Measurements from ENCODE around the gene SNRPA1.

The SNRPA1 gene

DNA sequence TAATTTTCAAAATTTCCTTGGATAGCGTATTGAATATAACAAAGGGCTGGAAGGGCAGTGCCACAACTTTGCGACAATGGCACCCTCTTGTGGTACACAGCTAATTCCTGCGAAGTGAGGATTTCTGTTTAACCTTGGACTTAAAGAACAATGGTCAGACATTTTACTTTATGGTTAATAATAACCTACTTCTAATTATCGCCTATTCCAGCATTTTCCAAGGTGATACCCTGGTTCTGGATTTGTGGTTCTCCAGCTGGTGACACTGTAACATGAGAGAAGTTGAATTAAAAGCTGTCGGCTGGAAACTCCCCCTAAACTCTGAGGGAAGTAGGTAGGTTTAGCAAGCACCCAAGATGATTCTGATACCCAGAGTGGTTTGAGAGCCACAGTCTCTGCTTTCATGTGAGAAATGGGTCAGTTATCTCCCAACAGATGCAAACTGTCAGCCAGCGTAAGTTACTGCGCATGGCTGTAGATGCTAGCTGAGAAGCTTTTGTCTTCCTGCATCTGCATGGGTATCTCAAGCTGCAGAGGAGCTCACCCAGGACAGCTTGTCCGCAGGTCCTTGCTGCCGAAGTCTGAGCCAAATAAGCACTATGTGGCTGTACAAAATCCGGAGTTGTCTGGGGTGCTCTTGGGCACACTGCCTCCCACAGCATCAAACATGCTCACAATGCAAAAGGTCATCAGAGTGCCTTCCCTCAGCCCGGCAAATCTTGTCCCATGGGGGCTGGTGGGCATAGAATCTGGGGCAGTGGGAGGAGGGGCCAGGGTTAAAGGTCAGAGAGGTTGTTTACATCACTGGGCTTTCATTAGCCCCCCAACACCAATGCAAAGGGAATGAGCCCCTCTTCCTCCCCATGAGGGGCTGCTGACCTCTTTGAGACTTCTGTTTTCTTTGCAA, 36.6 kb downstream of the SNRPA1 start:
- peak; percentile 41 to 79 for DNase-seq (ENCODE audit: low read depth in 1 of 2, low spot score in 1 of 2)
- in situ Hi-C loops (cut with HindIII; ENCODE audit: low pct_unique_long_range_greater_than_20kb, low sequenced_read_pairs) = no loop called here
- no peak for TF ChIP-seq JUND (IDR thresholded peaks at IDR 0.05; ENCODE audit: low read depth)

DNA sequence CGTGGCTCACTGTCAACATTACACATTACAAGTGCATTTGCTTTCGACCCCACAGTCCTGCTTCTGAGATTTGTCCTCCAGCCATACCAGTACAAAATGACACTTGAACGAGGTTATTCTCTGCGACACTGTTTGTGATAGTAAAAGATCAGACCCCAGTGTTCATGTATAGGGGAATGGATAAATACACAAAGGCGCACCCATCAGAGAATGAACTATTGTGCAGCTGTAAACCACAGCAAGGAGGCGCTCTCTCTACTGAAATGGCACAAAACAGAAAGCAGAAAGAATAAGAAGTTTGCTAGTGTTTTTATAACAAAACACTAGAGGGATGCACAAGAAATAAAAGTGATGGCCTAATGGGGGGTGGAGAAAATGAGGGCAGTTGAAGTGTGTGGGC, 38.3 kb downstream of the SNRPA1 start:
- no peak for TF ChIP-seq JUND (IDR thresholded peaks at IDR 0.05; ENCODE audit: low read depth)
- in situ Hi-C loops (cut with HindIII; ENCODE audit: low pct_unique_long_range_greater_than_20kb, low sequenced_read_pairs) = no loop called here
- no peak for DNase-seq (ENCODE audit: low read depth in 1 of 2, low spot score in 1 of 2)

DNA sequence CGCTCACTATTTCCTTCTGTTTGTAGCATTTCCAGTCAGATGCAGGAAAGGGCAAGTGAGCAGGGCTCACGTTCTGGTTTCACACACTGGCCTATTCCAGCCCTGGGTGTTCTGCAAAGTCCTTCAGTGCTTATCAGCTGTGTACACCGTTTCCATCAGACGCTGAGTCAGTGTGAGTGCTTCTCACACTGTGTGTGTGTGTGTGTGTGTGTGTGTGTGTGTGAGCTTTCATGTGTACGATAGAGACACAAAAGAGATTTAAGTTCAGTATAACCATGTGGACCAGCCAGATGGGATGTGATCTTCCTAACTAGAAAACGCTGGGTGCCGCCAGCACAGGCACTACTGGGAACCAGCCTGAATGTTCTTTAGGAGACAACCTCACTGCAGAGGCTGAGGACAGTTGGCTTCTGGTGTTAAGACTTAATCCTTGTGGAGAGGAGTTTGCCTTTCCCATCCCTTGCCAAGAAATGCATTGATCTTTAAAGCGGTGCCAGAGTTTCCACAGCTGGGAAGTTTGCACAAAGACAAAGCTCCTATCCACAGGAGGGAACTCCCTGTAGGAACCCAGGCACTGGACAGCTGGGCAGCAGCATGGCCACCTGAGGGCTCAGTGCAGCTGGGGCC, 39.3 kb downstream of the SNRPA1 start:
- in situ Hi-C loops (cut with HindIII; ENCODE audit: low pct_unique_long_range_greater_than_20kb, low sequenced_read_pairs) = no loop called here
- no peak for DNase-seq (ENCODE audit: low read depth in 1 of 2, low spot score in 1 of 2)
- TF ChIP-seq JUND (IDR thresholded peaks at IDR 0.05; ENCODE audit: low read depth) = no peak

DNA sequence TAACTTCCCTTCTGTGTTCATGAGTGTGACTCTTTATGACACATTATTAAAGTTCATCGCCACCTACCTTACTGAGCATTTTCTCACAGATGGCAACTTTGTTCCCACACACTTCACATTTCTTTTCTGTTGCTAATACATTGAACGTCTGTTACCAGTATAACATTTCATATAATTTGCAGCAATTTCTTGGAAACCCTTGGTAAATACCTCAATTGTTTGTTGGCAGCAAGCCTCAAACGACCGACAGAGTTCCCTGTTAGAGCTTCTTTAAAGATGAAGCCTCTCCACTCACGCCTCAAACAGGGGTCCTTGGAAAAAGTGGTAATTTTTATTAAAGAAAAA, 40.0 kb downstream of the SNRPA1 start:
- no peak for DNase-seq (ENCODE audit: low read depth in 1 of 2, low spot score in 1 of 2)
- in situ Hi-C loops (cut with HindIII; ENCODE audit: low pct_unique_long_range_greater_than_20kb, low sequenced_read_pairs) = no loop called here
- TF ChIP-seq JUND (IDR thresholded peaks at IDR 0.05; ENCODE audit: low read depth) = no peak

DNA sequence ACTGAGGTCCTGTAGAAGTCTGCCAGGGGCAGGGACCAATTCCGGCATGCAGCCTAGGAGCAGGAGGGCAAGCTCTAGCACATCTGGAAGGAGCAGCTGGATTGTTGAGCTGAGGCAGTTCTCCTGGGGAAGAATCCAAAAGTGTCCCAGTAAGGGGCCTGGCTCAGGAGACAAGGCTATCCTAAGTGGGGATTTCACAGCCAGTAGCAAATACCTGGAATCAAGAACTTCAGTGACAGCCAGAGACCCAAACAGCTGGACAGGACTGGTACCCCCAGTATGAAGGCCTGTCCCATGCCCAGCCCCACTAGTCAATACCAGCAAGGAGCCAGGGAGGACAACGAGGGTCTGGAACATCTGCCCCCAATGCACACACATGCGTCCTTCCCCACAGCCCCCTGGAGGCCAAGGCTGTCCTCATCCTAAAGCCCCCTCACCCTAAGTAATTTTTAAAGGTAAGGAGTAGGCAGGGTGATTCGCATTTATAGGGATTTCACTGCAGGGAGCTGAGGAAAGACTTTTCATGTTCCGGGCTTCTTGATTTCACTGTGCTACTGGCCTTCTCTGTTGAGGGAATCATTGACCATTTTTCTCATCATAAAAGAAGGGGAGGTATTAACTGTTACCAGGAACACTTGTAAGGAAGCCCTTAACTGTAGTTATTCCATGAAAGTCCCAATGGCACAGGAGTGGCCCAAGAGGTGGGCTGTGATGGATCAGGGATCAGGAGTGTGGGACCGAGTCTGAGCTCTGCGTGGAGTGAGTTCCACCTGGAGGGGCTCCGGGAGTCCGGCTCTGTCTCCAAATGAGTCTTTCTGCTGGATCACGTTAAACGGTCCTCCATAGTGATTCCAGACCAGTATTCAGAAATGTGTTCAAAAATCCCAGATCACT, 40.6 kb downstream of the SNRPA1 start:
- no peak for TF ChIP-seq JUND (IDR thresholded peaks at IDR 0.05; ENCODE audit: low read depth)
- DNase-seq (ENCODE audit: low read depth in 1 of 2, low spot score in 1 of 2) = no peak
- in situ Hi-C loops (cut with HindIII; ENCODE audit: low pct_unique_long_range_greater_than_20kb, low sequenced_read_pairs) = no loop called here

DNA sequence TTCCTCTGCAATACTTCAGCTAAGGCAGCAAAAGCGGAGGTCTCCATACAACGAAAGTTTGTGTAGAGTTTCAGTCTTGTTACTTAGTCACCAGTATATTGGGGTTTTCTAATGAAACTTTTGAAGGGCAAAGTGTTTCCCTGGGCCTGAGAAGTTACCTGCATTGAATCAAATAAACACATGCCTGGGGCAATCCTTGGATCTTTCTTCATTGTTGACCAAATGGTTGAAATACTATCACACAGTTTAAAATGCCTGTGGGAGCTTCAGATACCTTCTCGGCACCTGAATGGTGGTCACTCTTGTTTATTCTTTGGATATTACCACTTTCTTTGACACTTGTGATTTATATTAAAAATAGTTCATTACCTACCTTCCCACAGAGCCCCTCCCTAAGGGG, 42.2 kb downstream of the SNRPA1 start:
- in situ Hi-C loops (cut with HindIII; ENCODE audit: low pct_unique_long_range_greater_than_20kb, low sequenced_read_pairs) = no loop called here
- no peak for TF ChIP-seq JUND (IDR thresholded peaks at IDR 0.05; ENCODE audit: low read depth)

DNA sequence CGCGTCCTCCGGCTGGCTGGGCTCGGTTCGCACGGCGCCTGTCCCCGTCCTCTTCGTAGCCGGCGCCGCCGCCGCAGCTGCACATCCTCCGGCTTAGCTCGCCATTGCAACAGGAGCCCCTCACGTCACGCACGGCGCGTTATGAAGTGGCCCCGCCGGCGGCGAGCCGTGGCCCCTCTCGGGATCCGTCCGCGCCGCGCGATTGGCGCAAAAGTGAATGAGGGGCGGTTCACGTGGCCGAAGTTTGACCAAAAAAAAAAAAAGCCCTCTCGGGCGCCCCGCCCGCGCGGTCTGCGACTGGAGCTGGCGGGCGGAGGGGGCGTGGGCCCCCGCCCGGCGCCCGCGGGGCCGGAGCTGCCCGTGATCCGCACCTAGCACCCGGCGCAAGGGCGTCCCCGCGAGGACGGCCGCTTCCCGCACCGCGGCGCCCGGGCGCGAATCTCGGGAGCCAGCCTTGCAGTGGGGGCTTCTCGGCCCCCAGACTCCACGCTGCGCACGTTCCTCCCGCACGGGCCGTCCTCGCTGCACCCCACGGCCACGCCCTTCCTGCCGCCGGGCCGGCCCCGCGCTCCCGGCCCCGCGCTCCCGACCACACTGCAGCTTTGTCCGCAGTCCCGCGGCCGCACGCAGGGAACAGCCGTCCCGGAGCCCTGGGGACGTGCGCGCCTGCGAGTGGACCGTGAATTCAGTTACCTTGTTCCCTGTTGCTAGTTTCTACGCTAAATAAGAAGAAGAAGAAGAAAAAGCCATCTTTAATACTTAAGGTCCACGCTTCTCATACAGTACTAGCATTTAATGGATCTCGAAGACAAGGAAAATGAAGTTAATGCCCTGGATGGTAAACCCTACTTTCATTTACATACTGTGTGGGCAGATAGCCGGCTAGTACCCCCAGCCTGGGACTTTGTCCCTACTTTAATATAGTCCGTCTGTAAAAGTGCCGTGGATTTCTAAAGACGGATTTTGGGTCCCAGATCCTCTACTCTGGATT, 42.9 kb downstream of the SNRPA1 start, which contains the start of gene CHSY1:
CHSY1 (minus strand) TSS at position 219 of the 991 bp plus-strand sequence. CDS start 592 bp downstream, outside the sequence.
- TF ChIP-seq JUND (IDR thresholded peaks at IDR 0.05; ENCODE audit: low read depth) = no peak
- in situ Hi-C loops (cut with HindIII; ENCODE audit: low pct_unique_long_range_greater_than_20kb, low sequenced_read_pairs) = no loop called here
- peak; percentile 96 to 97 for DNase-seq (ENCODE audit: low read depth in 1 of 2, low spot score in 1 of 2)

More for the DNA sequence above, 42.2 kb downstream of the SNRPA1 start:
- DNase-seq (ENCODE audit: low read depth in 1 of 2, low spot score in 1 of 2) = peak in 1 of 2 experiments; percentile 49

DNA sequence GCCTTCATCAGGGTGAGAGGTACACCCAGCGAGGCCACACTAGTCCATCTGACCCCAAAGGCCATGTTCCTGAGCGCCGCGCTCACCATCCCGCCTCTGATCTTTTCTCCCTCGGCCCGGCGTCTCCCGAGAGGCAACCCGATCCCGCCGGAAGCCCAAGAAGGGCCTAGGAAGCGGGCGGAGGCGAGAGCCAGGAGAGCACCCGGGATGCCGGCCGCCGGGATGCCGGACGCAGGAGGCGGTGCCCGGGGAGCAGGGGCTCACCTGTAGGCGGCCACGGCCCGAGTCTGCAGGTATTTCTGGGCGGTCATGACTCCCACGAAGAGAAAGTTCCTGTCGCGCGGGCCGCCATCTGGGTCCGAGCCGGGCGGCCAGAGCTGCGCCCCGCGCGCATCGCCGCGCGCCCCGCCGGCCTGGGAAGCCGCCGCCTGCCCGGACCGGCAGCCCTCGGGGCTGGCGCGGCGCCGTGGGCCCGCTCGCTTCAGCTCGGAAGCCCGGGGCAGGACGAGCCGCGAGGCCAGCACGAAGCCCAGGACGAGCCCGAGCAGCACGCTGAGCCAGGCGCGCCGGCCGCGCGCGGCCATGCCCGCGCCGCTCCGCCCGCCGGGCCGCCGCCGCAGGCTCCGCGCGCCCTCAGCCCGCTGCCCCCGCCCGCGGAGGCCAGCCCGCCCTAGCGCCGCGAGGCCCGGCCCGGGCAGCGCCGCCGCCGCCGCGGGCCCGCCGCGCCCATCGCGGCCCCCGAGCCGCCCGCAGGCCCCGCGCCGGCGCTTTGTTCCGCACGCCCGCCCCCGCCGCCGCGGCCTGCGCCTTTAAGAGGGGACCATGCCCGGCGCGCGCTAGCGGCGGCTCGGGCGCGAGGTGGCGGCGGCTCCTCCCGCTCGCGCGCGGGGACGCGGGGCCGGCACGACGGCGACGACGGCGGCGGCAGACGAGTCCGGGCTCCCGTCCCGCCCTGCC, 43.9 kb downstream of the SNRPA1 start:
- TF ChIP-seq JUND (IDR thresholded peaks at IDR 0.05; ENCODE audit: low read depth) = no peak
- in situ Hi-C loops (cut with HindIII; ENCODE audit: low pct_unique_long_range_greater_than_20kb, low sequenced_read_pairs) = no loop called here
- DNase-seq (ENCODE audit: low read depth in 1 of 2, low spot score in 1 of 2) = peak; percentile 42 to 68

DNA sequence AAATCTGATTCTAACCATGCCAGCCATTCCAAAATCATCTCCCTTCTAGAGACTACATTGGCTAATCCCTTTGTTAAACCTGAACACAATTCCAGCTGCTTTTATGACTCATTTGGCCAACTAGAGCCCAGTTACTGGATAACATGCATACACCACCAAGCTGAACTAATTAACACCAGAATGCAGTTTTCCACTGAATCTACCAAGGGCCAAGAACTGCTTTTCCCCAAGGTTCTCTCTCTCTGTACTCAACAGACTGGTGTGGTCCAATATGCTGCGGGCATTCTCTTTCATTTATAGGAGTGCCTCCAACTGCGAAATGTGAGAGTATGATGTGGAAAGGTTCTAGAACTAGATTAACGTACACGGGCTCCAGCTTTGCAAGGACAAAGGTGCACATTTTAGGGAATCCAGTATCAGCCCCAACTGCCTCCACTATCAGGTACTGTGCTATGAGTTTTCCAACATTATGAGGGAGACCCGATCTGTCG, 44.7 kb downstream of the SNRPA1 start:
- DNase-seq (ENCODE audit: low read depth in 1 of 2, low spot score in 1 of 2) = no peak
- in situ Hi-C loops (cut with HindIII; ENCODE audit: low pct_unique_long_range_greater_than_20kb, low sequenced_read_pairs) = no loop called here
- TF ChIP-seq JUND (IDR thresholded peaks at IDR 0.05; ENCODE audit: low read depth) = no peak

DNA sequence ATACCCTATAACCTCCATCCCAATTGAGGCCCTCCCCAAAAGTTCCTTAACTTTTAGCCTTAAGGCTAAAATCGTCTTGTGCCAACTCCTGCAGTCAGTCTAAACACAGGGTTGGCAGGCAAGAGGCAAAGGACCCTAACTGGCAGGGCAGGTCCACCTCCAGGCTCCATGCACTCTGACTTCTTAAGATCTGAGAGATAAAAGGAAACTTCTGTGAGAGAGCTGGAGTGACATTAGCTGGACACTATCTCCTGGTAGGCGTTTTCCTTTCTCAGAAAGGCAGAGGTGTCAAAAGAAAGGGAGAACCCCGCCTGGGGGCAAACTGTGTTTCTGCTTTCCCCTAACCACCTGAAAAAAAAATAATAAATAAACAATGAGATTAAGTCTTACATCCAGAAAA, 46.8 kb downstream of the SNRPA1 start:
- peak; percentile 59 to 73 for DNase-seq (ENCODE audit: low read depth in 1 of 2, low spot score in 1 of 2)
- in situ Hi-C loops (cut with HindIII; ENCODE audit: low pct_unique_long_range_greater_than_20kb, low sequenced_read_pairs) = no loop called here
- no peak for TF ChIP-seq JUND (IDR thresholded peaks at IDR 0.05; ENCODE audit: low read depth)
